Ureter (tissue), 1 donor: ENCODE results near the gene RBM23. TPM values are rescaled to one million over a fixed set of nuclear protein-coding genes. Genes with fewer than 3 reads are reported as not detected.
A peak's percentile ranks its signal among the peaks of the same experiment; 100 is the strongest.
"Not testable (repeated sequence)": the region's sequence is repeated elsewhere in the genome, so short reads cannot be mapped to it uniquely, and the experiment has no call there.

Source experiments
- DNase-seq: peaks from one replicate; pipeline ENCODE4 v3.0.0-alpha.2; 2020; ENCODE audit warnings: low spot score
- total RNA-seq: library from RNA; stranded (reverse); gene quantifications from one replicate; pipeline ENCODE4 v1.2.4, GENCODE V29; 2023
- donor health status: DM: yes; HTN: yes; CAD: no.

RBM23 gene
- total RNA-seq, 1 donor from 2014 or later: 84.4 TPM

- DNase-seq: no peak
Observed at GRCh38 chr14:22864979-22865378, 54.0 kb downstream of the RBM23 start.

GRCh38 chr14:22861651-22862050 is 57.3 kb downstream of the RBM23 start:
- DNase-seq: no peak

- DNase-seq: not testable (repeated sequence)
Observed at GRCh38 chr14:22860377-22860776, 58.6 kb downstream of the RBM23 start.

- DNase-seq: no peak
Observed at GRCh38 chr14:22856428-22856827, 62.5 kb downstream of the RBM23 start.

- DNase-seq: no peak
Observed at GRCh38 chr14:22854963-22855724, 63.8 kb downstream of the RBM23 start.

GRCh38 chr14:22854296-22854695 is 64.7 kb downstream of the RBM23 start:
- not testable (repeated sequence) for DNase-seq

GRCh38 chr14:22852940-22853767 is 65.8 kb downstream of the RBM23 start:
- peak; percentile 95 for DNase-seq

- no peak for DNase-seq
Observed at GRCh38 chr14:22852599-22852939, 66.4 kb downstream of the RBM23 start.

GRCh38 chr14:22852178-22852577 is 66.8 kb downstream of the RBM23 start:
- not testable (repeated sequence) for DNase-seq

GRCh38 chr14:22850944-22851764 is 67.8 kb downstream of the RBM23 start:
- DNase-seq: peak; percentile 90

- DNase-seq: peak; percentile 84
Observed at GRCh38 chr14:22849212-22849819, 69.6 kb downstream of the RBM23 start.

- peak; percentile 82 for DNase-seq
Observed at GRCh38 chr14:22848351-22849164, 70.4 kb downstream of the RBM23 start.

- DNase-seq: no peak
Observed at GRCh38 chr14:22847661-22848341, 71.1 kb downstream of the RBM23 start.

GRCh38 chr14:22846811-22847307 is 72.1 kb downstream of the RBM23 start:
- no peak for DNase-seq

- DNase-seq: no peak
Observed at GRCh38 chr14:22845821-22846625, 72.9 kb downstream of the RBM23 start.

- no peak for DNase-seq
Observed at GRCh38 chr14:22845103-22845394, 73.9 kb downstream of the RBM23 start.

GRCh38 chr14:22844221-22845102 is 74.5 kb downstream of the RBM23 start:
- DNase-seq: no peak
